PFSK-1 (cell line): ENCODE results near the gene TOX2.

Experiments used
- FOXP2 ChIP-seq: optimal IDR thresholded peaks from 2 replicates; pipeline ENCODE3; 2011; ENCODE audit warnings: borderline replicate concordance, control low read depth, inconsistent platforms; ENCODE audit not compliant: insufficient read depth; ENCODE audit errors: extremely low read length, extremely low read depth
- POLR2AphosphoS5 ChIP-seq: IDR thresholded peaks from 2 replicates; pipeline ENCODE4 v1.6.1; 2012; ENCODE audit warnings: low read depth, mild to moderate bottlenecking, control low read depth, low read length, moderate library complexity
- REST ChIP-seq, 2 experiments: IDR thresholded peaks; 2 replicates each; pipeline versions ENCODE4 v1.6.1 to v1.8.0; 2011 to 2012; ENCODE audit warnings: low read depth in 2 of 2, low read length in 2 of 2, control low read depth in 1 of 2, inconsistent platforms in 1 of 2, mild to moderate bottlenecking in 1 of 2, moderate library complexity in 1 of 2; ENCODE audit not compliant: insufficient read depth in 1 of 2
- SIN3A ChIP-seq: IDR thresholded peaks from 2 replicates; pipeline ENCODE4 v1.6.1; 2012; ENCODE audit warnings: mild to moderate bottlenecking, low read length, moderate library complexity, borderline replicate concordance; ENCODE audit not compliant: insufficient read depth
- TAF1 ChIP-seq: IDR thresholded peaks from 2 replicates; pipeline ENCODE4 v1.6.1; 2012; ENCODE audit warnings: low read length, control low read depth, borderline replicate concordance; ENCODE audit not compliant: insufficient read depth

Gene TOX2

GRCh38 chr20:43963872-43964791 is 49.5 kb downstream of the TOX2 start:
- no peak for TF ChIP-seq POLR2AphosphoS5
- no peak for TF ChIP-seq FOXP2
- TF ChIP-seq SIN3A = no peak
- TF ChIP-seq TAF1 = no peak
- TF ChIP-seq REST (IDR thresholded peaks at IDR 0.05; ENCODE audit: insufficient read depth in 1 of 2, low read depth in 2 of 2, low read length in 2 of 2) = no peak

GRCh38 chr20:43968341-43969000 is 53.8 kb downstream of the TOX2 start:
- TF ChIP-seq SIN3A = no peak
- TF ChIP-seq REST (IDR thresholded peaks at IDR 0.05; ENCODE audit: insufficient read depth in 1 of 2, low read depth in 2 of 2, low read length in 2 of 2) = no peak
- TF ChIP-seq TAF1 = no peak
- TF ChIP-seq POLR2AphosphoS5 = no peak
- TF ChIP-seq FOXP2 = no peak

GRCh38 chr20:43969028-43969447 is 54.4 kb downstream of the TOX2 start:
- TF ChIP-seq REST (IDR thresholded peaks at IDR 0.05; ENCODE audit: insufficient read depth in 1 of 2, low read depth in 2 of 2, low read length in 2 of 2) (no peak), TAF1 (no peak), SIN3A (no peak), POLR2AphosphoS5 (no peak)

GRCh38 chr20:43969501-43970182 is 55.0 kb downstream of the TOX2 start:
- TF ChIP-seq REST (IDR thresholded peaks at IDR 0.05; ENCODE audit: insufficient read depth in 1 of 2, low read depth in 2 of 2, low read length in 2 of 2) (no peak), SIN3A (no peak), POLR2AphosphoS5 (no peak), TAF1 (no peak), FOXP2 (no peak)
